ENCODE results near the gene KRIT1. TPM values are rescaled to one million over a fixed set of nuclear protein-coding genes. Genes with fewer than 3 reads are reported as not detected.

KRIT1 gene
- total and polyA plus RNA-seq, 2 of the 13 experiments (the other 11 are each of a cell fraction or from before 2014, with no cell fraction given), result 29.4 to 37.7 TPM

- TF ChIP-seq ZSCAN5A (CRISPR knock-in tag; IDR thresholded peaks at IDR 0.05; ENCODE audit: borderline replicate concordance) (no peak), ZBTB4 (CRISPR knock-in tag; IDR thresholded peaks at IDR 0.05; ENCODE audit: borderline replicate concordance) (no peak), SNRNP70 (IDR thresholded peaks at IDR 0.05; ENCODE audit: low read depth, low read length) (no peak), ZNF512B (CRISPR knock-in tag; IDR thresholded peaks at IDR 0.05; ENCODE audit: borderline replicate concordance) (peak; percentile 20; the same call in 1 of the 2 replicates), UBTF (CRISPR knock-in tag; IDR thresholded peaks at IDR 0.05) (peak; percentile 82), ATAD3A (CRISPR knock-in tag; IDR thresholded peaks at IDR 0.05) (no peak), MBNL3 (CRISPR knock-in tag; conservative IDR thresholded peaks at IDR 0.05) (no peak), PAX8 (CRISPR knock-in tag; IDR thresholded peaks at IDR 0.05; ENCODE audit: borderline replicate concordance) (no peak), THRA (CRISPR knock-in tag; IDR thresholded peaks at IDR 0.05; ENCODE audit: borderline replicate concordance) (peak; percentile 44), ZMAT5 (CRISPR knock-in tag; IDR thresholded peaks at IDR 0.05; ENCODE audit: borderline replicate concordance, low read depth) (no peak), ZSCAN25 (CRISPR knock-in tag; IDR thresholded peaks at IDR 0.05) (no peak), KDM2A (CRISPR knock-in tag; IDR thresholded peaks at IDR 0.05; ENCODE audit: borderline replicate concordance, low read depth) (peak; percentile 86), ZNF563 (CRISPR knock-in tag; IDR thresholded peaks at IDR 0.05) (peak; percentile 55; the same call in 1 of the 2 replicates), NFIC (IDR thresholded peaks at IDR 0.05; ENCODE audit: low read length) (no peak), ZNF75D (CRISPR knock-in tag; IDR thresholded peaks at IDR 0.05; ENCODE audit: borderline replicate concordance) (no peak; the same call in 1 of the 2 replicates)
Observed at GRCh38 chr7:92245487-92246359, at the start of gene KRIT1, which contains the start of gene ANKIB1 (continued).
